Stimulated activated CD4-positive, alpha-beta T cell treated with anti-CD3 and anti-CD28 coated beads, Interleukin-12 subunit alpha, Interleukin-12 subunit beta, amount 100 ng/mL, for 24 hours (primary cell): ENCODE data around the gene BUB3.

Experiments
- DNase-seq, 2 experiments: peaks; one replicate each; pipeline ENCODE4 v3.0.0-alpha.2; 2020; ENCODE audit warnings: low read depth in 2 of 2

BUB3 gene

GRCh38 chr10:123141791-123142700 lies 12.2 kb upstream of the BUB3 start:
- DNase-seq = no peak

- DNase-seq = no peak
These were observed 11.5 kb upstream of the BUB3 start for GRCh38 chr10:123142701-123143161.

GRCh38 chr10:123143162-123143824 lies 10.9 kb upstream of the BUB3 start:
- DNase-seq = no peak

- DNase-seq = no peak
These were observed 10.4 kb upstream of the BUB3 start for GRCh38 chr10:123143825-123144168.

- DNase-seq = no peak
These were observed 9.3 kb upstream of the BUB3 start for GRCh38 chr10:123144697-123145541.

GRCh38 chr10:123145542-123146012 lies 8.6 kb upstream of the BUB3 start:
- no peak for DNase-seq

- no peak for DNase-seq
These were observed 7.9 kb upstream of the BUB3 start for GRCh38 chr10:123146013-123146893.

GRCh38 chr10:123146894-123147634 lies 7.1 kb upstream of the BUB3 start:
- DNase-seq = no peak

- no peak for DNase-seq
These were observed 6.4 kb upstream of the BUB3 start, which contains the start of gene HMX2 for GRCh38 chr10:123147635-123148413. Gene HMX2 (plus strand): TSS chr10:123148136. CDS start chr10:123148379, 243 bp downstream.

- no peak for DNase-seq
These were observed 5.6 kb upstream of the BUB3 start for GRCh38 chr10:123148414-123149161.

GRCh38 chr10:123149162-123149567 lies 5.0 kb upstream of the BUB3 start:
- DNase-seq = no peak

- no peak for DNase-seq
These were observed 4.5 kb upstream of the BUB3 start for GRCh38 chr10:123149568-123150270.

- DNase-seq = no peak
These were observed 3.8 kb upstream of the BUB3 start for GRCh38 chr10:123150271-123150985.

- DNase-seq = no peak
These were observed 3.0 kb upstream of the BUB3 start for GRCh38 chr10:123150986-123151736.

GRCh38 chr10:123151737-123152135 lies 2.5 kb upstream of the BUB3 start:
- DNase-seq = no peak

GRCh38 chr10:123153486-123154091 lies 613 bp upstream of the BUB3 start:
- DNase-seq = no peak
